COLO829 (cell line): ENCODE results near the gene DIP2C.
"Not testable (repeated sequence)": the region's sequence is repeated elsewhere in the genome, so short reads cannot be mapped to it uniquely, and the experiment has no call there.

Source experiments
- DNase-seq: peaks from one replicate; pipeline ENCODE4 v3.0.0; 2012; ENCODE audit warnings: low spot score

The DIP2C gene

DNA sequence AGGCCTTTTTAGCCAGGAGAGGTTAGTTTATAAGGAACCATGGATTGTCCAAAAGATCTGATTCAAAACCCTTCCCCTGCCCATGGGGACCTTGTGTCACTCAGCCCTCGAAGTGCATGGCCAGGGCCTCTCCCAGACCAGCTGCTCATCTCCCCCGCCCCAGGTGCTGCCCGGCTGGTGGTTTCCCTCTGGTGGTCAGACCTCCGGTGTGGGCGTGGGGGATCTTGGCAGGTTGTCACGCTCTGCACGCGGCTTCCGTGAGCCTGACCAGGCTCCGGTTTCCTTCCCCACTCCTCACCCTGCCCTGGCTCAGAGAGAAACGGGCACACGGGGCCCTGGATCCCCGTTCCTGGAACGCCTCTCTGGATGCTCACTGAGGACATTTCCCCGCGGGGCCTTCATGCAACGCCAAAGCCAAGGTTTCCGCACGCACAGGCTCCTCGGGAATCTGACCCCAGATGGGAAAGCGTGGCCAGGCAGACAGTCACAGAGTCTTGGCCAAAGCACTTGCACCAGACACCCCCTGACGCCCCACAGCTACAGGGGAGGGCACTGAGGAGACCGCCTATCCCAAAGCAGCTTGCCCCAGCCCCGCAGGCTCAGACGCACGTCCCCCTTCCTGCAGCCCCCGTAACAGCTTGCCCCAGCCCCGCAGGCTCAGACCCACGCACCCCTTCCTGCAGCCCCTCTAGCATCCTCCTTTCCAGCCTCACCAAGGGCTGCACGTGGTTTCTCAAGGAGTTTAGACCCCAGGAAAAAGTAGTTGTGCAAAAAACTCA is 7.8 kb upstream of the DIP2C start:
- DNase-seq = no peak

DNA sequence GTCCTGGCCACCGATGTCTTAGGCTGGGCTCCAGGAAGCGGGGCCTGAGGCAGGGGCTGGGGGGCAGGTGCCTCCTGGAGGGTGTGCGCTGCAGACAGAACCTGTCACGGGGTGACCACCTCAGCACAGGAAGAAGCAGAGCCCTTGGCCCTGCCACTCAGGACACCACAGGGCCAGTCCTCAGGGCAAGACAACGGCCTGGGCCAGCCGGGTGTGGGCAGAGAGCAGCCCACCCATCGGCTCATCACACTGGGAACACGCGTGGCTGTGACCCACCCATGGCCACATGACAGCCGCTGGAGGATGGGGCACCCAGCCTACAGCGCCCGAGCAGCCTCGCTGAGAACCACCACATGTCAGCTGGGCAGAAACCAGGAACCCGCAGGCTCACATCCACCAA is 5.9 kb upstream of the DIP2C start:
- DNase-seq = no peak

DNA sequence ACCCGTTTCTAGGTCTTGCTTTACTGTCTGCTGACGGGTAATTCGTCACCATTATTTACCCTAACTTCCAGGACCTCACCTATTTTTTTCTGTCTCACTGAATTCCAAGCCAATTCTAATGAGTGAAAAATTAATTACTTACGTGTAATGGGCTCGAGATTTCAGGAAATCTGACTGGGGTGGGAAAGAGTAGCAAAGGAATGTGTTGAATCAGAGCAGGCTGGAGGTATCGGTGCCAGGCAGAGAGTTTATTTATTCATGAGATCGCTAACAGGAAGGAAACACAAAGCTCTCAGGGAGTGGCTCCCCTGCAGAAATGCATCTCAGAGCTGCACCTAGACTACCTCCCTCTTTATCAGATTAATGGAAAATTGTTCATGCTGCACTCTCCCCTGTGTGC is 4.0 kb upstream of the DIP2C start:
- DNase-seq = no peak

DNA sequence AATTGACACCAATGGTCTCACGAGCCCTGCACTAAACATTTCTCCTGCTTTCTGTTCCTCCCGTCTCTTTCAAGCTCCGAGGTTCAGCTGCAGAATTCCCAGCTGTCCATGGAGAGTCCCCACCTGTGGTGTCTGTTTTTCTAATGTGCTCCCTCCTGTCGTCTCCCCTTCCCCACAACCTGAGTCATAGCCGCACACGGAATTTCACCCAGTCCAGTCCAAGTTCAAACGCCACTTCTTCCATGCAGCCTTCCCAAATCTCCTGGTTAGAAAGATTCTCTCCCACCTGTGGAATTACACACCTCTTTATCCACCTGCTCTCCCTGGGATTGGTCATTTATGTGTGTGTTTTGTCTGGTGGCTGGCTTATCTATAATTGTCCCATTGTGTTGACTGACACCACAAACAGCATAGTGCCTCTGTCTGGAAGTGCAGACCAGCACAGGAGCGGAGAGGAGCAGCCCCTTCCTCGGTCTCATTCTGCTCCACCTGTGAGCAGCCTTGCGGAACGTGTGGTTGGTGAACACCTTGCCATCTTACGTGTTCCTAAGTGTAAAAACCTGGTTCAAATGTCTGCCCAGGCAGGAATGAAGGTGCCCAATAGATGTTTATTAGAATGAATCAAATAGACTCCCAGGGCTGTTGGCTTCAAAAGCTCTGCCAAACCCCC is 3.3 kb upstream of the DIP2C start:
- no peak for DNase-seq

DNA sequence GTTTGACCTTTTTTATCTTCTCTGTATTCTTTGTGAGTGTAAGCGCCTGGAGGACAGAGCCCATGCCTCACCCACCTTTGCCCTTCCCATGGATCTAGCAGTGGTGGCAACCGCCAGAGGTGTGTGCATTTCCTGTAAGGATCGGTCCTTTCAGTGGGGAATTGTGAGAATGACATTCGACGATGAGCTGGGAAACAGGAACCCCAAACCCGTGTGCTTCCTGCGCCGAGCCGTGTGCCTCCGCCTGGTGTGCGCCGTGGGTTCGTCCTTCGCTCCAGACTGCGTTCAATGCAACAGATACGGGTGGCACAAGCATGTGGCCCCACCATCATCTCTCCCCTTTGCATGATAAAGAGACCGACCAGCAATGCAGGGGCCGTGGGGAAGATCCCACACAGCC is 1.7 kb upstream of the DIP2C start:
- no peak for DNase-seq

DNA sequence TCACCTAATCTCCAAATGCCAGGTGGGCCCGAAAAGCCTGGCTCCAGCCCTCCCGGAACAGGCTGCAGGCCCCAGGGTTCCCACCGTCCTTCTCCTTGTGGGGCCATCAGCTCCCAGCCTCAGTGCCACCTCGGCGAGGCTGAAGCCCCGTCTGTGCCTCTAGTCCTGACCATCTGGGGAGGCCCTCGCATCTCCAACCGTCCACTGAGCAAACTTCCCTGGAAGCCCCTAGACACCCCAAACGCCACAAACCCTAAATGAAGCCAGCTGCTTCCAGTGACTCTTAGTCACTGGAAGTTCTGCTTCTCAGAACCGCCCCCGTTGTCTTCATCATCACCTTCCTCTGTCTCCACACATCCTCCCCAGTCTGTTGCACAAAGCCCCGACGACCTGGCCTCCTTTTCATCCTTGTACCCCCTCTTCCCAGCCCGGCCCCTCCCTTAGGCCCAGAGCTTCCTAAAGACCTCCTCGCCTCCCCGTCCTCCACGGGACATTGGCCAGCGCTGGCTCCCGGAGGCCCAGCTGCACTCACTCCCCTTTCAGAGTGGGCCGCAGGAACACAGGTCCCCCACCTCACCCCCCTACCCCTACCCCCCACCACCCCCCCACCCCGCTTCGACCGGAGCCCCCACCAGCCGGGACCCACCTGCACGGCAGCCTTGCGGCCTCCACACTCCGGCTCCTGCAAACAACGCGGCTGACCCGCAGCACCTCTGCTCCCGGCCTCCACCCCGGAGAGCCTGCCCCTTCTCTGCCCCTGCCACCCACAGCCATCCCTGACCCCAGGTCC is 1.1 kb upstream of the DIP2C start:
- no peak for DNase-seq

DNA sequence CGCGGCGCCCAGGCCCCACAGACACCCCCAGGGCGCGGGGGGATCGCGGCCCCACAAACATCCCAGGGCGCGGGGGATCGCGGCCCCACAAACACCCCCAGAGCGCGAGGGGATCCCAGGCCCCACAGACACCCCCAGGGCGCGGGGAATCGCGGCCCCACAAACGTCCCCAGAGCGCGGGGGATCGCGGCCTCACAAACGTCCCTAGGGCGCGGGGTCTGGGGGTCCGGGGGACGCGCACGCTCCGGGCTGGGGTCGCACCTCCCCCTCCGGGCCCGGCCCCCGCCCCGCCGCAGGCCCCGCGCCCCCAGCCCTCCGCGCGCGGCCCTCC is 382 bp downstream of the DIP2C start:
- no peak for DNase-seq

DNA sequence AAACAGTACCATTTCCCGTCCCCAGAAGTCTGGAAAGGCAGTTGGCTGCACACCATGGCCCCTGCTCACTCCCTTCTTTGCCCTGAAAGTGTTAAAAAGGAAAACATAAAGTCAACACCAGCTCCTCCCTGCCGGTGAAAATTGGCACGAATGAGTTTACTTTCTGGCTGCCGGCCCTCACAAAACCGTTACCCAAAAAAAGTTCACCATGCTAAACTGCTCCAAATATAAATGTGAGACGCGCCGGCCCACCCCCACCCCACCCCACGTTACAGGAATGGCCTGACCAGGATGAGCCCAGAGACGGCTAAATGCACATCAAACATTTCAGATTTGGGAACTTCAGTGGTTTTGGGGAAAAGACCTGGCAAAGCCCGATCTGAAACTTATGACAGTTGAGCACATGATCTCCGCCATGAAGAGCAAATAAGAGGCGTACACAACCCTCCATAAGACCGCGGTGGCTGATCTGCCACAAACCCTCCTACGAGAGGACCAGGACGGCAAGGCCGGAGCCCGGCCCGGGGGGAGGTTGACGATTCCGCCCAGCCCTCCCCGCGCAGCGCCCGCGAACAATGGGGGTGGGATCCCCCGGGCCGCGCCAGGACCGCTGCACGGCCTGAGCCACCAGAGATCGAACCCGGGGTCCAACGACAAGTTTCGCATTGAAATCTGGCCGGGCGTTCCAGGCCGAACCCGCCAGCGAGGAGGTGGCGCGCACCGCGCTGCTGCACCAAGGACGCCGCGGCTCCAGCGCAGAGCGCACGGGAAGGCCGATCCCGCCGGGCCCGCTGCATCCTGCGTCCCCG is 952 bp downstream of the DIP2C start:
- no peak for DNase-seq

DNA sequence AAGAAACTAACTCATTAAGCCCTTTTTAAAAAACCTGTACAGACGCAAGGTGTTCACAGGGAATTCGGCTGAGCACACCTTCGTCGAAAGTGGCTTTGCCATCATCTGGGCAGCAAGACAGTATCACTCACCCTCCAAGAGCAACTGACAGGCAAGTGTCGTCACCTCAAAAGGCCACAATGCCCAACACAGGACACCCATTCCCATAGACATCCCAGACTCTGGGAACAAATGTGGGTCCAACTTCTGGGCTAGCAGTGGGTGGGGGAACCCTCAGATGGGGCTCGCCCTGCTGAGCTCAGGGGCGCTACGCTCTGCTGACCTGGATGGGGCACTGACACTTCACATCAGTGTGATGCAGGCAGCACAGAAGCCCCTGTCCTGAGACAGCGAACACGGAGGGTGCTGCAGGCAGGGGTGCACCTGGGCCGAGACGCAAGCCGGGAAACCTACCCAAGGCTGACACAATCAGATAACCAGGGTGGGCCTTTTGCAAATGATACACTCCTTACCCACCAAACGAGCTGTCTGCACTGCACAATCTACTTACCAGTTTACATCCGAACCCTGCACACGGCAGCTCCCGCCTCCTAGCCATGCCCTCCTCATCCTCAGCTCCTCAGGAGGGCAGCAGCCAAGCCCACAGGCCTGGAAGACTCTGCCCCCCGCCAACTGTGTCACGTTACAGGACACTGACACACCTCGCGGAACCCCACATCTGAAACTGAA is 1.7 kb downstream of the DIP2C start:
- DNase-seq = no peak

DNA sequence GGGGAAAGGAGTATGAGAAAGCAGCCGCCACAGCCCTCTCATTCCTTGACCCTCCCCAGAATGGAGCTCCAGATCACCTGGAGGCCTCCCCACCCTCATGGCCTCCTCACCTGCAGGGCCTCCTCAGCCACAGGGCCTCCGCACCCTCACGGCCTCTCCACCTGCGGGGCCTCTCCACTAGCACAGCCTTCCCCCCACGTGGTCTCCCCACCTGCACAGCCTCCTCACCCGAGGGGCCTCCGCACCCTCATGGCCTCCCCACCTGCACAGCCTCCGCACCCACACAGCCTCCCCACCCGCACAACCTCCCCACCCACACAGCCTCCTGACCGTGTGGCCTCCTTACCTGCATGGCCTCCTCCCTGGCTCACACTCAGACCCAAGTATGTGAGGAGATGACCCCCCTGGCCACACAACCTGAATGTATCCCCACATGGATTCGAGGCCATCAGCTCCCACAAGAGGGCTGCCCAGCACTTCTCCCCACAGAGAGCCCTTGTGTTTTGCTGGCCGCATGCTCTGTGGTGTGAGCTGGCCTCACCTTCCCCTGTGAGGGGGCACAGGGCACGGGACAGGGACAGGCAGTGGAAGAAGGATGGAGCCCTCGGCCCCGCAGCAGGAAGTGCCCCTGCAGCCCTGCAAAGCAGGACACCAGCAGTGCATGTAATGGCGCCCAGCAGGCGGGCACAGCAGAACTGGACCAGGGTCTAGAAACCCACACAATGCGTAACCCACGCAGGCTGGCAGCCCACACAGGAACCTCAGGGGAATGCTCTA is 3.1 kb downstream of the DIP2C start:
- no peak for DNase-seq

DNA sequence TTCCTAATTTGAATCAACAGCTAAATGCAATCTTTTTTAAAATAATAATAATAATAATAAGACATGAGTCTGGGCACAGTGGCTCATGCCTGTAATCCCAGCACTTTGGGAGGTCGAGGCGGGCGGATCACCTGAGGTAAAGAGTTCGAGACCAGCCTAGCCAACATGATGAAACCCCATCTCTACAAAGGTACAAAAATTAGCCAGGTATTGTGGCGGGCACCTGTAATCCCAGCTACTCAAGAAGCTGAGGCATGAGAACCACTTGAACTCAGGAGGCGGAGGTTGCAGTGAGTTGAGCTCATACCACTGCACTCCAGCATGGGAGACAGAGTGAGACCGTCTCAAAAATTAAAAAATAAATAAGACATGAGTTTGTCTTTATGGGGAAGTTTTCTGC is 3.9 kb downstream of the DIP2C start:
- no peak for DNase-seq

DNA sequence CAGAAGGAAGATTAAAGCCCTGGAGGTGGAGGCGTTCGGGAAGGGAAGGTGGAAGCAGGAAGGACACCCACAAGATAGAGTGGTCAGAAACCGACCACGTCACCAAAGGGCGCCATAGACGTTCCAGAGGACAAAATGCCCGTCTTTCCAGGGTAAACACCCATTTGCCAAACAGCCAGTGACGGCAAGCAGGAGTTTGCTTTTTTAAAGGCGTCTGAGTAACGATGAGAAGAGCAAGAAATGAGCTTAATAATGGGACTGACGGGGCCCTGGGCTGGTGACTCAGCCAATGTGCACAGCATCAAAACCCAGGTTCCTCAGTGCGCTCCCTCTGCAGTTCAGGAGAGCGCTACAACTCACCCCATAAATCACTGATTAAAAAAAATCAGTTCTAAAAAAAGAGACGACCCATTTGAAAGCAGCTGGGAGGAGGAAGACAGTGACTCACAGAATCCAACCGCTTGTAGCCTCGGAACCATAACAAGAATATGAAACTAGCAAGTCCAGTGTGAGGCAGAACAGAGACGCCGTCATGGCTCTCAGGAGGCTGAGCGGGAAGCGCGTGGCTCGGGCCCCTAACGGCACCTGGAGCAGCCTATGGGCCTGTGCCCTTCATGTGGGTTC is 5.9 kb downstream of the DIP2C start:
- no peak for DNase-seq

DNA sequence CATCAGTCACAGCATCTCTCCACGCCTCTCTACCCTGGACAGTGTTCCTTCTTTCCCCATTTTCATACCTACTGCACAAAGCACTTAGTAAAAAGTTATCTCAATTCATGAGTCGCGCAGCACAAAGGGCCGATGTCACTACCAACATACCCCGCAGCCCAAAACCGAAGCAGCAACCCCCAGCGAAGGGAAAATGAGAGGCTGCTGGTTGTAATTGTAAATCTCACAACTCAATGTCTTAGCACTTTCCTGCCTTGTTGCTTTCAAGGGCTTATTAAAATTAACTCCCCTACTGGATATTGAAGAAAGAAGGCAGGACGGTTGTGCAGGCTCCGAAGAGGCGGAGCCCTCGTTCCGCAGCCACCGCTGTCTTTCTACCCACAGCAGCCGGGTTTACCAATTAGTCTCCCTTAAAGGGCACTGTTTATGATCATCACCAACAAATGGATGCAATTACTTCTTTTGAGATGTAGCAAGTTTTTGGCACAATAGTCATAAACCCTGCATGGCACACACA is 6.5 kb downstream of the DIP2C start:
- DNase-seq = no peak

DNA sequence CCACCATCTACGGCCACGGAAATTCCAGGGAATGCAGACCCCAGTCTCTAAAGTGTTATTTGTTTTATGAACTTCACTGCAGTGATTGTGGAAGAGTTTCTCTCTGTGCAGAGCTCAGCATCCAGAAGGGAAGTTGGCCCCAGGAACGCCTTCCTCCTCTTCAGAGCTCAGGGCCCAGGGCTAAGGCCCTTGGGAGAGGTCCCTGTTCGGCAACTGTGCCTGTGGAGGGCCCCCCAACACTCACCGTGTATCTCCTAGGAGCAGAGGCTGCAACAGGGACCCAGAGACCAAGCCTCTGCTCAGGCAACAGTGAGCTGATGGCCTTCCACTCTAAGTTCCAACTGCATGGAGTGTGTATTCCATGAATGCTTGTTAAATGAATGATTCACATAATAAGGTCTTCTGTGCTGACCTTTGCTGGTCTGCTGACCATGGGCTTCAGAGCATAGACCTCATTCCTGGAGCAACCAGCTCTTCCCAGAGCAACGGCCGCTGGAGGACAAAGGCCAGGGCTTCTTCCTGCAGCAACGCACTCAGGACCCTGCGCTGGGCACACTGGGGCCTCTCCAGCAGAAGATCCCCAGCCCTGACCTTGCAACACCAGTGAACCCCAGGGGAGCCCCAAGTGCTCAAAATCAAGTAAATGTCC is 7.7 kb downstream of the DIP2C start:
- no peak for DNase-seq

DNA sequence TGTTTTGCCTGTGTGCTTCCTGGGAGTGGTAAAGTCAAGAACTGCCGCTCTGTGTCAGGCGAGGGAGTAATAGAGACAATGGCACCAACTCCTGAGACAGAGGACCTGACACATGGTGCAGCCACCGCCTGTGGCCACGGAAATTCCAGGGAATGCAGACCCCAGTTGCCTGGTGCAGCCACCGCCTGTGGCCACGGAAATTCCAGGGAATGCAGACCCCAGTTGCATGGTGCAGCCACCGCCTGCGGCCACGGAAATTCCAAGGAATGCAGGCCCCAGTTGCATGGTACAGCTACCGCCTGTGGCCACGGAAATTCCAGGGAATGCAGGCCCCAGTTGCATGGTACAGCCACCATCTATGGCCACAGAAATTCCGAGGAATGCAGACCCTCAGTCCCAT is 8.7 kb downstream of the DIP2C start:
- DNase-seq = no peak

DNA sequence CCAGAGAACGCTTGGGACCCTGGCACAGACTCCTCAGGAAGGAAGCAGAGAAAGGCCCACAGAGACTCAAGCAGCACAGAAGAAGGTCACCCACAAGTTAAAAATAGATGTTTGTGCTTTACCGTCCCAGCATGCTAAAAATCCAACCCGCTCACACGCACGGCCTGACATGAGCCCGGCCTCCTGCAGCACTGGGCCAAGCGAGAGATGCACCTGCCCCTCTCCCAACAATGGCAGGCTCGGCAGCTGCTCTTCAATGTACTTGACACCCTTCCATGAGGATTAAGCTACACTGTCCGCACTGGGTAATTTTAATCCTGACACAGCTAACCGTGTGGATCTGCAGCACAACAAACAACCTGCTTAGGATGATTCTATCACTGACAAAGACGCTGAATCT is 9.3 kb downstream of the DIP2C start:
- DNase-seq = no peak

DNA sequence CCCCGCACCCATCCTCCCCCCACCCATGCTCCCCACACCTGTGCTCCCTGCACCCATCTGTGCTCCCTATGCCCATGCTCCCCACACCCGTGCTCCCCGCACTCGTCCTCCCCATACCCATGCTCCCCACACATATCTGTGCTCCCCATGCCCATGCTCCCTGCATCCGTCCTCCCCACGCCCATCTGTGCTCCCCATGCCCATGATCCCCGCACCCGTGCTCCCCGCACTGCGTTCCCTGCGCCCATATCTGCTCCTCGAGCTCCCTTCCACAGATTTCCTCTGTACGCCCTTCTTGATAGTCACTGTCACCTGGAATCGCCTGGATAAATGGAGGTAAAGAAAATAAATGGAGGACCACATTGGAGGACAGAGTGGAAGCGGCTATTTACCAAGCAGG is 9.9 kb downstream of the DIP2C start:
- DNase-seq = no peak

DNA sequence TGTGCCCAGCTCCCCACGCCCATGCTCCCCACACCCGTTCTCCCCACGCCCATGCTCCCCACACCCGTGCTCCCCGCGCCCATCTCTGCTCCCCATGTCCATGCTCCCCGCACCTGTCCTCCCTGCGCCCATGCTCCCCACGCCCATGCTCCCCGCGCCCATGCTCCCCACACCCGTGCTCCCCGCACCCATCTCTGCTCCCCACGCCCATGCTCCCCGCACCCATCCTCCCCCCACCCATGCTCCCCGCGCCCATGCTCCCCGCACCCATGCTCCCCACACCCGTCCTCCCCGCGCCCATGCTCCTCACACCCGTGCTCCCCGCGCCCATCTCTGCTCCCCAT is 10.8 kb downstream of the DIP2C start:
- not testable (repeated sequence) for DNase-seq

DNA sequence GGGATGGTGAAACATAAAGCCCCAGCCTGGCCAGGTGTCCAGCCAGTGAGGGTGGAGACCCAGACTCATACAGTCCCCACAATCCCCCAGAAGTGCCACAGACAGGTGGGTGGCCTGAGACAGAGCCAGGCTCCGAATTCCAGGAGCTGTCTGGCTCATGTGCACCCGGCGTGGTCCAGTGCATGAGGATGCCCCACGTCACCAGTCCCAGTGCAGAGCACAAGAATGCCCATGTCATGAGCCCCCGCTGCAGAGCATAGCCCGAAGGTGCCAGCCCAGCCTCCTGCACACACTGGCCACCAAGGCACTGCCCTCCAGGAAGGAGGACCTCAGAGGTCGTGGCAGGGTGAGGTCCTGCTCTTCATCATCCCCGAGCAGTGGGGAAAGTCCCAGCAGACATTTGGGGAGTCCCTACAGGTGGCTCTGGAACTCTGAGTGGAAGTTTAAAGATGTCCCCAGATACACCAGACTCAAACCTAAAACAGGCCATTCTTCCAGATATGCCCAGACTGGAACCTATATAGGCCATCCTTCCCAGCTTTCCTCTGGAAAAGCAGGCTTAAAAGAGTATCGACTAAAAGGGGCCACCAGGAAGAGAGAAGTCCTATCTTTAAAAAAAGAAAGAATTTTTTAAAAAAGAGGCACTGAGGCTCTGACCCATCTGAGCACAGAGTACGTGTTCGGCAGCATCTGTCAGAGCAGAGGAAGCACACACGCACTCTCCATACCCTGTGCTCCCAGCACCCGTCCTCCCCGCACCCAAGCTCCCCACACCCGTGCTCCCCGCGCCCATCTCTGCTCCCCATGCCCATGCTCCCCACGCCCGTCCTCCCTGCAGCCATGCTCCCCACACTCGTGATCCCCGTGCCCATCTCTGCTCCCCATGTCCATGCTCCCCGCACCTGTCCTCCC is 11.5 kb downstream of the DIP2C start:
- no peak for DNase-seq
